HG02884 (cell line): Measurements from ENCODE around the gene AZIN2.
"Not testable (repeated sequence)": the region's sequence is repeated elsewhere in the genome, so short reads cannot be mapped to it uniquely, and the experiment has no call there.

ENCODE experiments used
- ATAC-seq: cut with Tn5 transposase; IDR thresholded peaks from one replicate; pipeline ENCODE4 v1.9.1; 2021; ENCODE audit warnings: mild to moderate bottlenecking, moderate library complexity; ENCODE audit not compliant: unreplicated experiment

The AZIN2 gene

GRCh38 chr1:33126411-33127000, 45.6 kb downstream of the AZIN2 start:
- no peak for ATAC-seq

DNA sequence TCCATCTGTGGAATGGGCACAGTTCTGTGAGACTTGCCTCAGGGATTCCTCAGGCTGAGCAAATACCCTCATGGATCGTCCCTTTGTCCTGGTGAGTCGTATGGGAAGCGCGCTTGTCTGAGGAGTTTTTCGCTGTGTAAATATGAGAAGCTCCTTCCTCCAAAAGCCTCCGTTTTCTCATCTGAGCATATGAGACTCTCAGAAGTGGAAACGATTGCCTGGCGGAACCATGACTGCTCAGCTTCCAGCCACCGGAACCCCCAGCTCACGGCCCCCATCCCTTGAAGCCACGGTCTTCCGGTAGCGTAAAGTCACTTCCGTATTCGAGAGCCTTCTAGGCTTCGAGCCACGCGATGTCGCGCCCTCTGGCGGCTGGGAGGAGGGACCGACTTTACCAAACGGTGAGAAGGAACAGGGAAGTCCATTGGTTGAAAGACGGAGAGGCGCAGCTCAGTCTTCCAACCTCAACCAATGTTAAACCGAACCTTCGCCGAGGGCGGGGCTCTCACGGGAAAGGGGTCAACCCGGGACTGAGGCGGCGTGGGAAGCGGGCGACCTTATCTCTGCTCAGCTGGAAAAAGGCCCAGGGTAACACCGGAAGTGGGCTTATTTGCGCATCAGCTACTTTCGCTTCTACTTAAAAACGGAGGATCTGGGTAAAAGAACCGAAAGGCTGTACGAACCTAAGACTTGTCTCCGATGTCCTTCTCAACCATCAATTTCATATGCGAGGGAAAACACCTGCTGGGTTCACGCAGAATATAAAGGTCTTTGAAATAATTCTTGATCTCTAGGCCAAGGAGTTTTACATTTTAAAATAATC, 46.3 kb downstream of the AZIN2 start:
- ATAC-seq, result peak; percentile 95

- ATAC-seq, result no peak
Observed at GRCh38 chr1:33128781-33129180, 47.8 kb downstream of the AZIN2 start.

DNA sequence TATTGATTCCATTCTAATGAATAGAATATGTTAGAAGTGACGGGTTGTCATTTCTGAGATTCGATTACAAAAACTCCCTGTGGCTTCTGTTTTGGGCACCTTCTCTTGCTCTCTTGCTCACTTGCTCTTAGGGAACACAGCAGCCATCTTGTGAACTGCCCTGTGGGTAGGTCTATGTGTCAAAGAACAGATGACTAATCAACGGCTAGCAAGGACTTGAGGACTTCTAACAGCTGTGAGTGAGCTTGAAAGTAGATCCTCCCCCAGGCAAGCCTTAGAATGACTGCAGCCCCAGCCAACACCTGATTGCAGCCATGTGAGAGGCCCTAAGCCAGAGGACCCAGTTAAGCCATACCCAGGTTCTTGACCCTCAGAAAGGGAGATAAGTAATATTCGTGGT, 49.3 kb downstream of the AZIN2 start:
- no peak for ATAC-seq

- no peak for ATAC-seq
Observed at GRCh38 chr1:33131191-33131590, 50.2 kb downstream of the AZIN2 start.

DNA sequence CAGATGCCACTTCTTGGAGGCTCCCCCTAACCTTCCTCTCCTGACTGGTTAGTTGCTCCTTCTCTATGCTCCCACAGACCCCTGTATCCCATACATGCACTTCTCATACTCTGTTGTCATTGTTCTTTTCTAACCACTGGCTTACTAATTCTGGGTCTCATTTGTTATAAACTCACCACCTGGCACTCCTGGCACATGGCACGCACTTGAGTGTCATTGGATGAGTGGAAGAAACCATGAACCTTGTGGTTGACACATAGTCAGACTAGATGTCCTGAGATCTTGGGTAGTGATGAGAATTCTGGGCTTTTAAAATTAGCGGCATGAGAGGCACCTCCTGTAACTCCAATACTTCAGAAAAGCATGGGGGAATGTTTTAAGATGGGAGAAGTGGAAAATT, 51.6 kb downstream of the AZIN2 start:
- no peak for ATAC-seq

GRCh38 chr1:33133478-33134105, 52.6 kb downstream of the AZIN2 start:
- ATAC-seq, result no peak

DNA sequence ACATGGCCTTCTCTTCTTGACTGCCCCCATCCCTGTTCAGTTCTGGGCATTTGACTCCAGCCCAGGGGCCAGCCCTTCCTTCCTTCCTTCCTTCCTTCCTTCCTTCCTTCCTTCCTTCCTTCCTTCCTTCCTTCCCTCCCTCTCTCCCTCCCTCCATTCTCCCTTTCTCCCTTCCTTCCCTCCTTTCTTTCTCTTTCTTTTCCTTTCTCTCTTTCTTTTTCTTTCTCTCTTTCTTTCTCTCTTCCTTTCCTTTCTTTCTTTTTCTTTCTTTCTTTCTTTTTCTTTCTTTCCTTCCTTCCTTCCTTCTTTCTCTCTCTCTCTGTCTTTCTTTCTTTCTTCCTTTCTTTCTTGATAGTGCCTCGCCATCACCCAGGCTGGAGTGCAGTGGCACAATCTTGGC, 55.1 kb downstream of the AZIN2 start:
- ATAC-seq, result not testable (repeated sequence)

- ATAC-seq, result no peak
Observed at GRCh38 chr1:33137800-33138199, 56.8 kb downstream of the AZIN2 start.

GRCh38 chr1:33140153-33141149, 59.5 kb downstream of the AZIN2 start:
- no peak for ATAC-seq

GRCh38 chr1:33141216-33141615, 60.3 kb downstream of the AZIN2 start:
- no peak for ATAC-seq

- ATAC-seq, result no peak
Observed at GRCh38 chr1:33141781-33142180, 60.8 kb downstream of the AZIN2 start.

DNA sequence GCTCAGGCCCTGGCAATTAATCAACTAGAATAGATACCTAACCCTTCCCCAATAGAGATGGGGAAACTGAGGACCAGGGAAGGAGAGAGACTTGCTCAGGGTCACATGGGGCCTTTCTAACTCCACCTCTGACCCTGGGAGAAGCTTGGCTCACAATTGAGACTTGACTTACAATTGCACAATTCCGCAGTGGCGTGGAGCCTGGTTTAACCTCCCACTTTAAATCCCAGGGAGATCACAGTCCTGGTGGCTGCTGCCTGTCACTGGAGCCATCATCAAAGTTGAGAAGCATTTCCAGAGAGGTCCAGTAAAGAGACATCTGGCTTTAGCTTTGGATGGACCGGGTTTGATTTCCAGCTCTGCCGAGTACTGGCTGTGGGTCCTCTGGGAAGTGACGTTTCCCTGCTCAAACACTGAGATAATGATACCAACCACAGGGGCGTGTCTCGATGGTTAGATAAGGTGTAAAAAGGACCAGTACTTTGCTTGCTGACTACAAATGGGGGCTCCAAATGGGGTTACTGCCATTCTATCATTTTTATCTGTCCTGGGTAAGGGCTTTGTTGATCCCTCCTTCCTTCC, 61.6 kb downstream of the AZIN2 start:
- no peak for ATAC-seq

DNA sequence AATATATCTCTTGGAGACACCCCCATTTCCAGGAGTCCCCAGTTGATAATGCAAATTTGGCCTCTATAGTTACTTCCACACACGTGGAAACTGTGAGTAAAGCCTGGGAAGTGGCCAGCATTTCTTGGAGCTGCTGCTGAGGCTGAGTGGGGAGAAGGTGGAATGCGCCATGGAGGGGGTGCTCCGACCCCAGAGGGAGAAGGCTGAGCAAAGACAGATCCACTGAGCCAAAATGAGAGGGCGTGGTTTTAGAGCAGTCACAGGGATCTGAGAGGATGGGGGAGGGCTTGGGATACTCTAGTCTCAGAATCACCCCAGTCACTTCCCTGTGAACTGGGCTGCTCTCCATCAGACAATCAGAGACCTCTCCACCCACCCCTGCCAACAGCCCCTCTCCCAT, 62.2 kb downstream of the AZIN2 start:
- ATAC-seq, result no peak

- no peak for ATAC-seq
Observed at GRCh38 chr1:33143698-33144097, 62.7 kb downstream of the AZIN2 start.

- ATAC-seq, result no peak
Observed at GRCh38 chr1:33146003-33146402, 65.0 kb downstream of the AZIN2 start.

DNA sequence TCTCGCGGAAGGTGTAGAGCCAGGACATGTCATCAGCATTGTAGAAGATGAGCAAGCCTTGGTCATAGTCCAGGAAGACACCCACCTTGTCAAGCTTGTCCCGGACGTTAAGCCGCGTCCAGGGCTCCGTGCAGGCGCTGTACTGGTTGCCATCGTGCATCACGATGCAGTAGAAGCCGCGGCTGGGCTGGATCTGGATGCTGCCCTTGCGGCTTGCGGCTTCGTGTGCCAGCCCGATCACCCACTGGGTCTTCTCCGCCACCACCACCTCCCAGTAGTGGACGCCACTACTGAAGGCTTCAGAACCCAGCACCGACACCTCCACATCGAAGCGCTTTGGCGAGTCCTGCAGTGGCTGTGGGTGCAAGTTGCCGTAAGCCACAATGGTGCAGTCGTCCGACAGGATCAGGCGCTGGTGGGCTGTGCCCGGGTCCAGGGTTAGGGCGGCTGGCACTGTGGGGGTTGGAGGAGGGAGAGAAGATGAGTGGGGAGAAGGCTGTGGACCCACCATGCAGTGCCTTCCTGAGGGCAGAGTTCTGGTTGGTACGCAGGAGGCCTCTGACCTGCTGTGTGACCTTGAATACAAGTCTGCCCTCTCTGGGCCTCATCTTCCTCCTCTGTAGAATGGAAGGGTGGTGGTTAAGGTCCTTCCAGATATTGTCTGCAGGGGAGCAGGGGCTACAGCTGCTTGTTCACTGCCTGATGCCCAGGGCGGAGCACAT, 66.5 kb downstream of the AZIN2 start:
- ATAC-seq, result no peak

GRCh38 chr1:33147997-33148314, 67.0 kb downstream of the AZIN2 start:
- ATAC-seq, result no peak

GRCh38 chr1:33148615-33149014, 67.7 kb downstream of the AZIN2 start:
- ATAC-seq, result no peak
